GM12878 (cell line): ENCODE data around the gene GALNT17. TPM values are rescaled to one million over a fixed set of nuclear protein-coding genes. Genes with fewer than 3 reads are reported as not detected.

Experiments
- ATAC-seq: fragments of 200-7000 bp; cut with Tn5 transposase; 3 replicates; pipeline ENCODE4 v1.9.1; 2020; ENCODE audit warnings: mild to moderate bottlenecking, moderate library complexity
- BruUV-seq: library from RNA; stranded (reverse); fragments of 400-500 nt; replicated peaks from 2 replicates; lab custom pipeline; 2021; lab: Mats Ljungman, UMichigan
- CTCF ChIA-PET: fragments of 300-600 bp; sonication (Branson Sonifier 250); formaldehyde crosslinking; extraction: SDS; loops from one replicate; lab custom pipeline; 2021; ENCODE audit warnings: inconsistent platforms; lab: Yijun Ruan, JAX
- POLR2A ChIA-PET: fragments of 350-600 bp; formaldehyde crosslinking; extraction: SDS; loops from one replicate; lab custom pipeline; 2021; ENCODE audit warnings: inconsistent platforms; lab: Charles Lee
- RAD21 ChIA-PET: fragments of 300-600 bp; sonication (Branson Sonifier 250); formaldehyde crosslinking; loops from one replicate; lab custom pipeline; 2023; ENCODE audit warnings: antibody characterized with exemption; ENCODE audit not compliant: unreplicated experiment; lab: Charles Lee
- SMC1A ChIA-PET: fragments of 300-600 bp; sonication (Branson Sonifier 250); formaldehyde crosslinking; loops from one replicate; lab custom pipeline; 2023; ENCODE audit not compliant: unreplicated experiment, uncharacterized antibody; lab: Charles Lee
- DNase-seq: peaks from one replicate; pipeline ENCODE4 v3.0.0-alpha.2; 2011; ENCODE audit warnings: low read depth, low spot score
- FAIRE-seq: peaks from 3 replicates; lab custom pipeline; 2011; peaks lifted over from hg19 to GRCh38; lab: Jason Lieb, UNC
- H2AFZ ChIP-seq: 2 replicates; pipeline ENCODE4 v1.6.0; 2011; ENCODE audit warnings: low read depth, low read length, control low read depth; ENCODE audit not compliant: control insufficient read depth
- H3K27ac ChIP-seq: 2 replicates; pipeline ENCODE4 v1.5.1; 2011; ENCODE audit warnings: control low read depth; ENCODE audit not compliant: control insufficient read depth, insufficient read depth
- H3K27me3 ChIP-seq, 2 experiments: replicated peaks in 1 of 2; 2 replicates each; pipeline versions ENCODE4 v1.6.0 to v1.6.1; 2011; ENCODE audit warnings: low read length in 1 of 2; ENCODE audit not compliant: control insufficient read depth in 2 of 2, insufficient read depth in 2 of 2
- H3K36me3 ChIP-seq, 2 experiments: 2 replicates each; pipeline ENCODE4 v1.5.1; 2011; ENCODE audit warnings: low read length in 1 of 2; ENCODE audit not compliant: control insufficient read depth in 2 of 2, insufficient read depth in 2 of 2
- H3K4me1 ChIP-seq: 2 replicates; pipeline ENCODE4 v1.6.1; 2011; ENCODE audit warnings: mild to moderate bottlenecking, low read length, moderate library complexity, mixed read lengths; ENCODE audit not compliant: control insufficient read depth, insufficient read depth
- H3K4me2 ChIP-seq: 2 replicates; pipeline ENCODE4 v1.6.0; 2011; ENCODE audit warnings: control low read depth; ENCODE audit not compliant: control insufficient read depth, insufficient read depth
- H3K4me3 ChIP-seq: fragments of 200-600 bp; sonication (generic); 2 replicates; pipeline ENCODE4 v1.5.1; 2016
- H3K79me2 ChIP-seq: 2 replicates; pipeline ENCODE4 v1.6.0; 2011; ENCODE audit warnings: low read length; ENCODE audit not compliant: control insufficient read depth, insufficient read depth
- H3K9ac ChIP-seq: 2 replicates; pipeline ENCODE4 v1.8.0; 2011; ENCODE audit warnings: low read length, control low read depth, mixed read lengths; ENCODE audit not compliant: control insufficient read depth, insufficient read depth
- H3K9me3 ChIP-seq: replicated peaks from 3 replicates; pipeline ENCODE4 v1.5.1; 2011; ENCODE audit warnings: mild to moderate bottlenecking, low read length; ENCODE audit not compliant: control insufficient read depth, insufficient read depth
- H4K20me1 ChIP-seq: 2 replicates; pipeline ENCODE4 v1.6.0; 2011; ENCODE audit not compliant: control insufficient read depth, insufficient read depth
- BMI1 ChIP-seq: fragments of 450-650 bp; IDR thresholded peaks from 2 replicates; pipeline ENCODE4 v1.6.1; 2016; ENCODE audit warnings: mild to moderate bottlenecking, moderate library complexity, borderline replicate concordance
- CBX3 ChIP-seq: fragments of 200-600 bp; sonication (generic); IDR thresholded peaks from 2 replicates; pipeline ENCODE4 v1.6.1; 2016; ENCODE audit warnings: low read depth, borderline replicate concordance
- CEBPB ChIP-seq, 2 experiments: fragments of 150-350 bp in 1 of 2; IDR thresholded peaks; 2 replicates each; pipeline ENCODE4 v1.6.1; 2012 to 2014; ENCODE audit warnings: low read depth in 2 of 2, low read length in 2 of 2, borderline replicate concordance in 1 of 2, inconsistent platforms in 1 of 2
- HDAC2 ChIP-seq: fragments of 200-600 bp; sonication (generic); IDR thresholded peaks from 2 replicates; pipeline ENCODE4 v1.6.1; 2017
- MTA3 ChIP-seq: IDR thresholded peaks from 2 replicates; pipeline ENCODE4 v1.6.1; 2012; ENCODE audit warnings: low read length, inconsistent platforms, borderline replicate concordance
- POLR2AphosphoS2 ChIP-seq: IDR thresholded peaks from 2 replicates; pipeline ENCODE4 v1.6.1; 2011; ENCODE audit warnings: low read depth, mild to moderate bottlenecking, low read length, improper control_type of control experiment, moderate library complexity
- RB1 ChIP-seq: fragments of 450-650 bp; formaldehyde crosslinking; IDR thresholded peaks from 2 replicates; pipeline ENCODE4 v1.6.1; 2017; ENCODE audit warnings: mild to moderate bottlenecking, borderline replicate concordance
- RUNX3 ChIP-seq: IDR thresholded peaks from 2 replicates; pipeline ENCODE4 v1.6.1; 2012; ENCODE audit warnings: low read length, inconsistent platforms
- SIN3A ChIP-seq: IDR thresholded peaks from 2 replicates; pipeline ENCODE4 v1.6.1; 2012; ENCODE audit warnings: low read depth, low read length, improper control_type of control experiment
- SIX5 ChIP-seq: IDR thresholded peaks from 2 replicates; pipeline ENCODE4 v1.6.1; 2011; ENCODE audit warnings: mild to moderate bottlenecking, low read depth, low read length, moderate library complexity; ENCODE audit not compliant: severe bottlenecking
- USF2 ChIP-seq: IDR thresholded peaks from 2 replicates; pipeline ENCODE4 v1.6.1; 2011; ENCODE audit warnings: low read depth, low read length, improper control_type of control experiment, borderline replicate concordance
- WRNIP1 ChIP-seq: IDR thresholded peaks from 2 replicates; pipeline ENCODE4 v1.6.1; 2011; ENCODE audit warnings: low read depth, low read length, improper control_type of control experiment, borderline replicate concordance
- ZNF217 ChIP-seq: fragments of 450-650 bp; IDR thresholded peaks from 2 replicates; pipeline ENCODE4 v1.6.1; 2017; ENCODE audit warnings: antibody characterized with exemption, mild to moderate bottlenecking
- ZNF274 ChIP-seq: IDR thresholded peaks from one replicate; pipeline ENCODE4 v1.8.0; 2011; ENCODE audit not compliant: insufficient read length, insufficient read depth
- ZNF622 ChIP-seq: fragments of 450-650 bp; IDR thresholded peaks from 2 replicates; pipeline ENCODE4 v1.6.1; 2017; ENCODE audit warnings: mild to moderate bottlenecking, inconsistent platforms
- WGBS: methylation state at CpG from one replicate; pipeline ENCODE4 v1.1.6; 2016; ENCODE audit warnings: low lambda C conversion rate; ENCODE audit not compliant: insufficient replicate concordance, insufficient coverage; ENCODE audit errors: missing lambda C conversion rate; 5-methylcytosine and 5-hydroxymethylcytosine counted together
- in situ Hi-C: fragments of 300-500 bp; cut with MboI; formaldehyde crosslinking; loops from 9 replicates; pipeline ENCODE4 v1.14.3; 2018; ENCODE audit warnings: mixed read lengths
- intact Hi-C: fragments of 100-400 bp; cut with micrococcal nuclease; formaldehyde crosslinking; loops from one replicate; pipeline ENCODE4 v1.14.2; 2022; ENCODE audit not compliant: unreplicated experiment
- polyA plus RNA-seq, 11 experiments: library from polyadenylated mRNA; depleted of rRNA in 4 of 11; unstranded in 6 of 11; stranded (reverse) in 5 of 11; fragments of >200 nt; fragmentation: Nextera tagmentation in 4 of 11; fragmentation: Illumina TruSeq in 1 of 11; extraction: Ambion mirVana in 4 of 11; extraction: Trizol in 1 of 11; gene quantifications; 1 replicate in 1 of 11; 2 replicates in 10 of 11; pipeline versions ENCODE4 v1.2.1 to v1.2.3, GENCODE V29; 2011 to 2016; ENCODE audit warnings: inconsistent platforms in 2 of 11, missing spikeins in 2 of 11, low read depth in 1 of 11
- total RNA-seq, 4 experiments: library from RNA; depleted of rRNA in 3 of 4; stranded (reverse); fragments of >200 nt in 3 of 4; fragmentation: Illumina TruSeq in 1 of 4; extraction: Trizol in 1 of 4; gene quantifications; 2 replicates each; pipeline versions ENCODE4 v1.2.1 to v1.2.3, GENCODE V29; 2013 to 2021
- TF ChIP-seq, protein P1 (sequence below): IDR thresholded peaks from 2 replicates; pipeline ENCODE4 v1.6.1; 2012; ENCODE audit warnings: low read depth, low read length, improper control_type of control experiment
- TF ChIP-seq, protein P2 (sequence below): fragments of 450-650 bp; IDR thresholded peaks from 2 replicates; pipeline ENCODE4 v1.6.1; 2018; ENCODE audit warnings: borderline replicate concordance, mild to moderate bottlenecking; ENCODE audit not compliant: partially characterized antibody
- TF ChIP-seq, protein P3 (sequence below): fragments of 450-650 bp; IDR thresholded peaks from 2 replicates; pipeline ENCODE4 v1.6.1; 2016; ENCODE audit warnings: mild to moderate bottlenecking, moderate library complexity, borderline replicate concordance

GALNT17 gene
- total and polyA plus RNA-seq, 10 of the 15 experiments (the other 5 are each of a cell fraction or from before 2014, with no cell fraction given) = 0.12 to 0.15 TPM; not detected in 8

DNA sequence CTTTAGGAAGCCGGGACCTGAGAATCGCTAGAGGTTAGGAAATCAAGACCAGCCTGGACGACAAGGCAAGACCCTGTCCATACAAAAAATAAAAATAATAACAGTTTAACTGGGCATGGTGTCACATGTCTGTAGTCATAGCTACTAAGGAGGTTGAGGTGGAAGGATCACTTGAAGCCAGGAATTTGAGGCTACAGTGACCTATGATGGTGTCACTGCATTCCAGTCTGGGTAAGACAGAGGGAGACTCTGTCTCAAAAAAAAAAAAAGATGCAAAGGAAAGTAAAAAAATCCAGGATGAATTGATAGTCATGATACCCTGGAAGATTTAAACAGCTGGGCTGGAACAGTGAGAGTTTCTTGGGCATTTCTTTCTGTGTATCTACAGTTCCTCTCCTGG lies 463.2 kb downstream of the GALNT17 start (continued):
- TF ChIP-seq USF2 = no peak
- TF ChIP-seq ZNF217 = no peak
- TF ChIP-seq, protein P1, sequence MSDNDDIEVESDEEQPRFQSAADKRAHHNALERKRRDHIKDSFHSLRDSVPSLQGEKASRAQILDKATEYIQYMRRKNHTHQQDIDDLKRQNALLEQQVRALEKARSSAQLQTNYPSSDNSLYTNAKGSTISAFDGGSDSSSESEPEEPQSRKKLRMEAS = no peak
- TF ChIP-seq BMI1 = no peak

DNA sequence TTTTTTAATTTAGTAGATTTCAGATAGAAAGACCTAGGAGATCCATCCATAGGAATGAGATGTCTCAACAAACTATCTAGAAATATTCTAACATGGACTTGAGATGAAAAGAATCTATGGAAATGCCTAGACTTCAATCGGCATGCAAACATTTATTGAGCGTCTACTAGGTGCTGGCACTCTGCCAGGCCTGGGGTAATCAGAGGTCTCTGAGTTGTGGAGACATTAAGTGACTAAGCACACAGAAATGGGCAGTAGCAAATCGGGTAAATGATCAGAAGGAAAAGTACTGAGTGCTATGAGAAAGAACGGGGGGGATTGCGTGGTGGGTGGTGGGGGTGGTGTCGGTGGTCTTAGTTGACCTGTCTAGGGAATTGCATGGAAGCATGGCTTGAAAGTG lies 466.6 kb downstream of the GALNT17 start:
- no TSS peak for BruUV-seq
- Histone ChIP-seq H3K4me1 (no peaks in the 10 kb centered on the region), H3K79me2 (no peaks in the 10 kb centered on the region), H3K4me3 (no peak overlapping the region), H3K36me3 (no peaks in the 10 kb centered on the region), H3K4me2 (no peak overlapping the region), H2AFZ (no peak overlapping the region), H4K20me1 (no peaks in the 10 kb centered on the region), H3K9me3 (no peaks in the 10 kb centered on the region; the same call in 2 of the 3 replicates), H3K27ac (no peak overlapping the region), H3K27me3 (no peaks in the 10 kb centered on the region), H3K9ac (no peak overlapping the region)
- ChIA-PET CTCF (no interaction called here), POLR2A (no interaction called here), SMC1A (no interaction called here), RAD21 (no interaction called here)
- DNase-seq = no peak
- 61% methylated on average over 6 of the region's 6 CpGs for WGBS
- no peak for TF ChIP-seq WRNIP1
- no peak for TF ChIP-seq RUNX3
- TF ChIP-seq CBX3 = no peak
- TF ChIP-seq RB1 = no peak
- TF ChIP-seq, protein P2, sequence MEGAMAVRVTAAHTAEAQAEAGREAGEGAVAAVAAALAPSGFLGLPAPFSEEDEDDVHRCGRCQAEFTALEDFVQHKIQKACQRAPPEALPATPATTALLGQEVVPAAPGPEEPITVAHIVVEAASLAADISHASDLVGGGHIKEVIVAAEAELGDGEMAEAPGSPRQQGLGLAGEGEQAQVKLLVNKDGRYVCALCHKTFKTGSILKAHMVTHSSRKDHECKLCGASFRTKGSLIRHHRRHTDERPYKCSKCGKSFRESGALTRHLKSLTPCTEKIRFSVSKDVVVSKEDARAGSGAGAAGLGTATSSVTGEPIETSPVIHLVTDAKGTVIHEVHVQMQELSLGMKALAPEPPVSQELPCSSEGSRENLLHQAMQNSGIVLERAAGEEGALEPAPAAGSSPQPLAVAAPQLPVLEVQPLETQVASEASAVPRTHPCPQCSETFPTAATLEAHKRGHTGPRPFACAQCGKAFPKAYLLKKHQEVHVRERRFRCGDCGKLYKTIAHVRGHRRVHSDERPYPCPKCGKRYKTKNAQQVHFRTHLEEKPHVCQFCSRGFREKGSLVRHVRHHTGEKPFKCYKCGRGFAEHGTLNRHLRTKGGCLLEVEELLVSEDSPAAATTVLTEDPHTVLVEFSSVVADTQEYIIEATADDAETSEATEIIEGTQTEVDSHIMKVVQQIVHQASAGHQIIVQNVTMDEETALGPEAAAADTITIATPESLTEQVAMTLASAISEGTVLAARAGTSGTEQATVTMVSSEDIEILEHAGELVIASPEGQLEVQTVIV = no peak
- TF ChIP-seq, protein P3, sequence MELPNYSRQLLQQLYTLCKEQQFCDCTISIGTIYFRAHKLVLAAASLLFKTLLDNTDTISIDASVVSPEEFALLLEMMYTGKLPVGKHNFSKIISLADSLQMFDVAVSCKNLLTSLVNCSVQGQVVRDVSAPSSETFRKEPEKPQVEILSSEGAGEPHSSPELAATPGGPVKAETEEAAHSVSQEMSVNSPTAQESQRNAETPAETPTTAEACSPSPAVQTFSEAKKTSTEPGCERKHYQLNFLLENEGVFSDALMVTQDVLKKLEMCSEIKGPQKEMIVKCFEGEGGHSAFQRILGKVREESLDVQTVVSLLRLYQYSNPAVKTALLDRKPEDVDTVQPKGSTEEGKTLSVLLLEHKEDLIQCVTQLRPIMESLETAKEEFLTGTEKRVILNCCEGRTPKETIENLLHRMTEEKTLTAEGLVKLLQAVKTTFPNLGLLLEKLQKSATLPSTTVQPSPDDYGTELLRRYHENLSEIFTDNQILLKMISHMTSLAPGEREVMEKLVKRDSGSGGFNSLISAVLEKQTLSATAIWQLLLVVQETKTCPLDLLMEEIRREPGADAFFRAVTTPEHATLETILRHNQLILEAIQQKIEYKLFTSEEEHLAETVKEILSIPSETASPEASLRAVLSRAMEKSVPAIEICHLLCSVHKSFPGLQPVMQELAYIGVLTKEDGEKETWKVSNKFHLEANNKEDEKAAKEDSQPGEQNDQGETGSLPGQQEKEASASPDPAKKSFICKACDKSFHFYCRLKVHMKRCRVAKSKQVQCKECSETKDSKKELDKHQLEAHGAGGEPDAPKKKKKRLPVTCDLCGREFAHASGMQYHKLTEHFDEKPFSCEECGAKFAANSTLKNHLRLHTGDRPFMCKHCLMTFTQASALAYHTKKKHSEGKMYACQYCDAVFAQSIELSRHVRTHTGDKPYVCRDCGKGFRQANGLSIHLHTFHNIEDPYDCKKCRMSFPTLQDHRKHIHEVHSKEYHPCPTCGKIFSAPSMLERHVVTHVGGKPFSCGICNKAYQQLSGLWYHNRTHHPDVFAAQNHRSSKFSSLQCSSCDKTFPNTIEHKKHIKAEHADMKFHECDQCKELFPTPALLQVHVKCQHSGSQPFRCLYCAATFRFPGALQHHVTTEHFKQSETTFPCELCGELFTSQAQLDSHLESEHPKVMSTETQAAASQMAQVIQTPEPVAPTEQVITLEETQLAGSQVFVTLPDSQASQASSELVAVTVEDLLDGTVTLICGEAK = no peak
- TF ChIP-seq CEBPB (IDR thresholded peaks at IDR 0.05; ENCODE audit: borderline replicate concordance in 1 of 2, low read depth in 2 of 2, low read length in 2 of 2) = no peak
- TF ChIP-seq ZNF622 = no peak
- TF ChIP-seq SIN3A = no peak
- no peak for TF ChIP-seq SIX5
- no peak for TF ChIP-seq POLR2AphosphoS2
- TF ChIP-seq MTA3 = no peak
- TF ChIP-seq HDAC2 = no peak
- no peak for TF ChIP-seq ZNF274
- in situ Hi-C loops (no loop called here), intact Hi-C loops (no loop called here)
- no peak for FAIRE-seq
- ATAC-seq = no peak
